Loucy (cell line): Measurements from ENCODE around the gene VPS54.

Experiments used
- H2AFZ ChIP-seq: fragments of 200-600 bp; sonication (generic); 2 replicates; pipeline ENCODE4 v1.6.0; 2016; ENCODE audit warnings: antibody characterized with exemption, mild to moderate bottlenecking, low read length, moderate library complexity
- H3F3A ChIP-seq: fragments of 200-600 bp; 2 replicates; pipeline ENCODE4 v1.6.0; 2016; ENCODE audit warnings: antibody characterized with exemption, low read depth, mild to moderate bottlenecking
- H3K27me3 ChIP-seq: fragments of 200-600 bp; sonication (generic); 2 replicates; pipeline ENCODE4 v1.6.1; 2014; ENCODE audit warnings: low read length, mild to moderate bottlenecking; ENCODE audit not compliant: insufficient read depth, poor library complexity, severe bottlenecking
- H3K36me3 ChIP-seq: fragments of 200-600 bp; sonication (generic); 2 replicates; pipeline ENCODE4 v1.6.1; 2016; ENCODE audit warnings: low read length; ENCODE audit not compliant: insufficient read depth
- H3K4me1 ChIP-seq: fragments of 200-600 bp; sonication (generic); 2 replicates; pipeline ENCODE4 v1.5.1; 2014; ENCODE audit warnings: low read length, mild to moderate bottlenecking; ENCODE audit not compliant: insufficient read depth, poor library complexity, severe bottlenecking
- H3K4me2 ChIP-seq: fragments of 200-600 bp; sonication (generic); 2 replicates; pipeline ENCODE4 v1.6.0; 2014; ENCODE audit warnings: antibody characterized with exemption, low read length, low read depth, mild to moderate bottlenecking; ENCODE audit not compliant: poor library complexity, severe bottlenecking
- H3K4me3 ChIP-seq: fragments of 200-600 bp; sonication (generic); 2 replicates; pipeline ENCODE4 v1.5.1; 2014; ENCODE audit warnings: low read length, mild to moderate bottlenecking, mixed read lengths; ENCODE audit not compliant: poor library complexity, severe bottlenecking
- H3K79me2 ChIP-seq: fragments of 200-600 bp; sonication (generic); 2 replicates; pipeline ENCODE4 v1.6.1; 2014; ENCODE audit warnings: low read length; ENCODE audit not compliant: insufficient read depth
- H3K9ac ChIP-seq: fragments of 200-600 bp; sonication (generic); 2 replicates; pipeline ENCODE4 v1.6.0; 2014; ENCODE audit warnings: mild to moderate bottlenecking, low read depth, low read length, moderate library complexity; ENCODE audit not compliant: poor library complexity, severe bottlenecking
- H3K9me2 ChIP-seq: fragments of 200-600 bp; sonication (generic); replicated peaks from 2 replicates; pipeline ENCODE4 v1.6.1; 2016; ENCODE audit warnings: low read depth, low read length, mixed read lengths
- H3K9me3 ChIP-seq: fragments of 200-600 bp; sonication (generic); 2 replicates; pipeline ENCODE4 v1.6.1; 2014; ENCODE audit warnings: mild to moderate bottlenecking, antibody characterized with exemption, low read length, low read depth; ENCODE audit not compliant: insufficient read depth
- H4K20me1 ChIP-seq: fragments of 200-600 bp; sonication (generic); 2 replicates; pipeline ENCODE4 v1.6.0; 2014; ENCODE audit warnings: antibody characterized with exemption, low read length, mild to moderate bottlenecking; ENCODE audit not compliant: insufficient read depth, poor library complexity, severe bottlenecking
- EZH2phosphoT487 ChIP-seq: fragments of 200-600 bp; IDR thresholded peaks from 2 replicates; pipeline ENCODE4 v1.6.1; 2018; ENCODE audit warnings: antibody characterized with exemption, mild to moderate bottlenecking, moderate library complexity, borderline replicate concordance
- TF ChIP-seq, protein P1 (sequence below): fragments of 200-600 bp; sonication (generic); conservative IDR thresholded peaks from 2 replicates; pipeline ENCODE4 v1.5.1; 2014; ENCODE audit warnings: mild to moderate bottlenecking, antibody characterized with exemption, low read length

Gene VPS54

DNA sequence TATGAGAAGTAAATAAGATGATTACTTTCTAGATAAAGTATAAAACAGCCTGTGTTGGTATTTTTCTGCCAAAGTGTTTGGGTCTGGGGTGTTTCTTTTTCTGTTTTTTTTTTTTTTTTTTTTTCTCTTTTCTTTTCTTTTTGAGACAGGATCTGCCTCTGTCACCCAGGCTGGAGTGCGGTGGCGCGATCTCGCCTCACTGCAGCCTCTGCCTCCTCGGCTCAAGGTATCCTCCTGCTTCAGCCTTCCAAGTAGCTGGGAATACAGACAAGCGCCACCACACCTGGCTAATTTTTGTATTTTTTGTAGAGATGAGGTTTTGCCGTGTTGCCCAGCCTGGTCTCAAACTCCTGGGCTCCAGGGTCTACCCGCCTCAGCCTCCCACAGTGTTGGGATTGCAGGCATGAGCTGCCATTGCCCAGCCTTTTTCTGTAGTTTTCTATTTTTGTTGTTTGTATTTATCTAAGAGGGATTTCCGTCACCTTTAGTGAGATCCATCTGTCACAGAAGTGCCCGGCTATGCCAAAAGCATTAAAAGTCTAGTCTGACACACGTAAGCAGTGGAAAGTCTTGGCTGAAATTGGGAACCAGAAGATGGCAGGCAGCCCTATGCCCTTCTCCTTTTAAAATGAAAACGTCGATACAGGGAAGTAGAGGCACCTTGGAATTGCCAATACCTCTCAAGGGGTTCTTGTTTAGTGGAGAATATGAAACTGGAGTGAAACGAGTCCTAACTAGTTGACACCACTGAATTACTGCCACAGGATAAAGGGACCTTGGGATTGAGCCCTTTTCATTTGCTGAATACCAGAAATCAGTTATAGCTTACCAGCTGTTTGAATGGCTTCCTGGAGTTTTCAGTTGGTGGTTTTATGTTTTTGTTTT is 163.6 kb downstream of the VPS54 start:
- Histone ChIP-seq H3K36me3 (peaks cover 31% of the 10 kb centered on the region), H3K4me2 (peak overlapping the region; percentile 67), H3K79me2 (peaks cover 74% of the 10 kb centered on the region)

DNA sequence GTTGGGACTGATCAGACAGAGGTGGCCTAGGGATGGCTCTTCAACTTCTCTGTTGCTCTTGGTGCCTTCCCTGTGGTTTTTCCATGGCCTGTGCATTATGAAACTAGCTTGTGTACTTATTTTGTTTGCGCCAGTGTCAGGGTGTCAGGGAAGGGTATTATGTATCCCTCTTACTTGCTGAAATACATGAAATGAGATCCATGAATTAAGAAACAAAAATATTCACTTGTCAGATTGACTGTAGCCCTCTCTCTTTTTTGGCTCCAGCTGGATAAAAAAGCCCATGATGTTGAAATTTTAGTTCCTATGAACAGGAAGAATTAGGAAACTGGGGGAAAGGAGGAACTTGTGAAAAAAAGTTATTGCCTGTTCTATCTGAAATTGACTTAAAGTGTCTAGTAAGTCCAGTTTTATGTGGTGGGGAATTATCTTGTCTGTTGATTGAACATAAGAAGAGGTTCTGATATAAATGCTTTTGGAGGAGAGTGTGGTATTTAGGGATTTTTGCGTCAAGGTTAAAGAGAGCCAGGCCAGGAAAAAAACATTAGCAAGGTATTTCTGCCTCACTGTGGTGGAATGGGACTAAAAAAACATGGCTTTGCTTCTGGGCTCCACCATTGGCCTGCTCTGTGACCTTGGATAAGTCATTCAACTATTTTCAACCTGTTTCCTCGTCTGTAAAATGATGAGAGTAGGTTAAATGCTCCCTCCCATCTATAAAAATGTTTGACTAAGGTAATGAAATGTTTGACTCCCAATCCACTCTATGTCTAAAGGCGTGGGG is 165.5 kb downstream of the VPS54 start:
- Histone ChIP-seq H3K4me2 (peak overlapping the region; percentile 67), H3K4me1 (peaks cover 80% of the 10 kb centered on the region), H3K9ac (peak overlapping the region; percentile 67), H3K79me2 (peaks cover 87% of the 10 kb centered on the region), H3K4me3 (peak overlapping the region; percentile 42), H3K36me3 (peaks cover 14% of the 10 kb centered on the region), H3F3A (0 out of 2 replicates have a peak, but pooled peaks cover 5% of the 10 kb centered on the region), H2AFZ (no peak overlapping the region), H3K27me3 (no peaks in the 10 kb centered on the region), H3K9me3 (no peaks in the 10 kb centered on the region), H3K9me2 (no peaks in the 10 kb centered on the region), H4K20me1 (peaks cover 34% of the 10 kb centered on the region)
- TF ChIP-seq, protein P1, sequence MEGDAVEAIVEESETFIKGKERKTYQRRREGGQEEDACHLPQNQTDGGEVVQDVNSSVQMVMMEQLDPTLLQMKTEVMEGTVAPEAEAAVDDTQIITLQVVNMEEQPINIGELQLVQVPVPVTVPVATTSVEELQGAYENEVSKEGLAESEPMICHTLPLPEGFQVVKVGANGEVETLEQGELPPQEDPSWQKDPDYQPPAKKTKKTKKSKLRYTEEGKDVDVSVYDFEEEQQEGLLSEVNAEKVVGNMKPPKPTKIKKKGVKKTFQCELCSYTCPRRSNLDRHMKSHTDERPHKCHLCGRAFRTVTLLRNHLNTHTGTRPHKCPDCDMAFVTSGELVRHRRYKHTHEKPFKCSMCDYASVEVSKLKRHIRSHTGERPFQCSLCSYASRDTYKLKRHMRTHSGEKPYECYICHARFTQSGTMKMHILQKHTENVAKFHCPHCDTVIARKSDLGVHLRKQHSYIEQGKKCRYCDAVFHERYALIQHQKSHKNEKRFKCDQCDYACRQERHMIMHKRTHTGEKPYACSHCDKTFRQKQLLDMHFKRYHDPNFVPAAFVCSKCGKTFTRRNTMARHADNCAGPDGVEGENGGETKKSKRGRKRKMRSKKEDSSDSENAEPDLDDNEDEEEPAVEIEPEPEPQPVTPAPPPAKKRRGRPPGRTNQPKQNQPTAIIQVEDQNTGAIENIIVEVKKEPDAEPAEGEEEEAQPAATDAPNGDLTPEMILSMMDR, result no peak
- TF ChIP-seq EZH2phosphoT487, result no peak

More for the DNA sequence above, 163.6 kb downstream of the VPS54 start:
- H3K27me3 ChIP-seq, result no peaks in the 10 kb centered on the region
- no peak overlapping the region for H2AFZ ChIP-seq
- peak overlapping the region; percentile 67 for H3K9ac ChIP-seq
- H3K4me3 ChIP-seq, result peak overlapping the region; percentile 44
- H3F3A ChIP-seq, result 0 out of 2 replicates have a peak, but pooled peaks cover 5% of the 10 kb centered on the region
- no peaks in the 10 kb centered on the region for H3K9me3 ChIP-seq
- no peaks in the 10 kb centered on the region for H3K9me2 ChIP-seq
- peaks cover 14% of the 10 kb centered on the region for H4K20me1 ChIP-seq
- peaks cover 61% of the 10 kb centered on the region for H3K4me1 ChIP-seq
- TF ChIP-seq EZH2phosphoT487, result no peak
- TF ChIP-seq, protein P1, result no peak

DNA sequence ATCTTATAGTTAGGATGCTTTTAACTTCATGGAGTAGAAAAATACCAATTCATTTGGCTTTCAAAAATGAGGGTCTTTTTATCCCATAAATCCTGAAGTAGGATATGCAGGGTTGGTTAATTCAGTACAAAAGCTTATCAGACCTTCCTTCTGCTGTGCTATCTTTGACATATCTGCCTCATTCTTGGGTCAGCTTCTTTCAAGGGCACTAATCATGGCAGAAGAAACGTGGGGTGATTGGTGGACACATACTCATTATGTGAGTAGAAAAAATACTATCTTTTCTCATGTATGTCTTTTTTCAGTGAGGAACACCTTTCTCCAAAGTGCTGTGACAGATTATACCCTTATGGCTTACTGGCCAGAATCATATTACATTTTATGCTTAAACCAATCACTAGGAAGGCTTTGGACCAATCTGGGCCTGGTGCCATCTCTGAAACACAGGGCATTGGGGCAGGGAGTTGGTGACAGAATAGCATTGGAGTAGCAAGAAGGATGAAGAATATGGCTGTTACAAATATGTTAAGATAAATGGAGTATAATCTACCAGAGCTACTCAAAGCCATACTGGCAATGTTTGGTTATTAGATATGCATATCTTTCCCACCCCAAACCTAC is 167.4 kb downstream of the VPS54 start:
- Histone ChIP-seq H3K4me3 (no peak overlapping the region), H3K27me3 (no peaks in the 10 kb centered on the region), H3K9me2 (no peaks in the 10 kb centered on the region), H3K9me3 (no peaks in the 10 kb centered on the region), H3K36me3 (no peaks in the 10 kb centered on the region), H3K9ac (no peak overlapping the region), H2AFZ (no peak overlapping the region), H4K20me1 (peaks cover 48% of the 10 kb centered on the region), H3K4me1 (peaks cover 92% of the 10 kb centered on the region), H3K79me2 (peaks cover 92% of the 10 kb centered on the region), H3K4me2 (peak overlapping the region; percentile 70), H3F3A (0 out of 2 replicates have a peak, but pooled peaks cover 5% of the 10 kb centered on the region)
- TF ChIP-seq EZH2phosphoT487, result no peak
- TF ChIP-seq, protein P1, result no peak
